HepG2 (cell line): ENCODE data around the gene ACSS1.

Experiments
- EZH2 ChIP-seq: conservative IDR thresholded peaks from 2 replicates; pipeline ENCODE4 v1.6.1; 2012; ENCODE audit warnings: mild to moderate bottlenecking, low read depth, low read length, moderate library complexity
- SMC3 ChIP-seq: IDR thresholded peaks from 2 replicates; pipeline ENCODE4 v1.6.1; 2011; ENCODE audit warnings: low read length, improper control_type of control experiment
- ZSCAN30 ChIP-seq: sonication (generic); formaldehyde crosslinking; IDR thresholded peaks from 2 replicates; pipeline ENCODE4 v1.5.0; 2020; ENCODE audit warnings: mild to moderate bottlenecking, missing genetic modification reagents
- TF ChIP-seq, protein P1 (sequence below): sonication (generic); formaldehyde crosslinking; IDR thresholded peaks from 2 replicates; pipeline ENCODE4 v1.5.0; 2020; ENCODE audit warnings: mild to moderate bottlenecking, missing genetic modification reagents

DNA sequence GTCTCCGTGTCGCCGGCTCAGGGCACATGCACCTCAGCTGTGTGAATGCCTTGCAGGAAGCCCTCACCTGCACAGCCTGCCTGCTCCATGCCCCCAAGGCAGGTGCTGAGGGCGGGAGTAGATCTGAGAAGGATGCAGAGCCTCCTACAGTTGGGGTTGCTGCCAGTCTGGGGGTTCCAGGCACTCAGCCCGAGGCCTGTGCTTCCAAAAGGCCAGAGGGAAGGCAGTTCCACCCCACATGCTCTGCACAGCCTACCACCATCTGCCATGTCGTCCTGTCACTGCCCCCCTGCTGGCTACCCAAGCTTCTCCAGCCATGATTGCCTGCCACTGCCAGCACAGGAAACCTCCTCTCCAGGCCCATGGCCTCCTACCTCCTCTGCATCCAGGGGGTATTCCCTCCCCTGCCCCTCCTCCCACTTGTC, 19.3 kb downstream of the ACSS1 start:
- TF ChIP-seq EZH2 (no peak), ZSCAN30 (no peak), SMC3 (no peak)
- TF ChIP-seq, protein P1, sequence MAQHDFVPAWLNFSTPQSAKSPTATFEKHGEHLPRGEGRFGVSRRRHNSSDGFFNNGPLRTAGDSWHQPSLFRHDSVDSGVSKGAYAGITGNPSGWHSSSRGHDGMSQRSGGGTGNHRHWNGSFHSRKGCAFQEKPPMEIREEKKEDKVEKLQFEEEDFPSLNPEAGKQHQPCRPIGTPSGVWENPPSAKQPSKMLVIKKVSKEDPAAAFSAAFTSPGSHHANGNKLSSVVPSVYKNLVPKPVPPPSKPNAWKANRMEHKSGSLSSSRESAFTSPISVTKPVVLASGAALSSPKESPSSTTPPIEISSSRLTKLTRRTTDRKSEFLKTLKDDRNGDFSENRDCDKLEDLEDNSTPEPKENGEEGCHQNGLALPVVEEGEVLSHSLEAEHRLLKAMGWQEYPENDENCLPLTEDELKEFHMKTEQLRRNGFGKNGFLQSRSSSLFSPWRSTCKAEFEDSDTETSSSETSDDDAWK (CRISPR knock-in tag): no peak
